Measurements from ENCODE around the gene MAP6.

Gene MAP6

GRCh38 chr11:75558939-75559843, 109.6 kb downstream of the MAP6 start:
- no peak for DNase-seq (ENCODE audit: low spot score)
- Mint-ChIP-seq H3K4me3 (peak overlapping the region; percentile 18), H3K36me3 (ENCODE audit: low read depth) (no peaks in the 10 kb centered on the region), H3K9me3 (no peaks in the 10 kb centered on the region), H3K4me1 (ENCODE audit: low read depth) (peaks cover 22% of the 10 kb centered on the region), H3K27ac (no peak overlapping the region), H3K27me3 (ENCODE audit: low read depth) (peaks cover 10% of the 10 kb centered on the region)

- H3K4me3 Mint-ChIP-seq: no peak overlapping the region
These were observed 111.0 kb downstream of the MAP6 start for GRCh38 chr11:75557666-75558494.

GRCh38 chr11:75556275-75556674, 112.6 kb downstream of the MAP6 start:
- Mint-ChIP-seq H3K4me1 (ENCODE audit: low read depth) (peaks cover 3% of the 10 kb centered on the region), H3K36me3 (ENCODE audit: low read depth) (no peaks in the 10 kb centered on the region), H3K27ac (no peak overlapping the region), H3K4me3 (no peak overlapping the region), H3K9me3 (no peaks in the 10 kb centered on the region), H3K27me3 (ENCODE audit: low read depth) (peaks cover 10% of the 10 kb centered on the region)
- DNase-seq (ENCODE audit: low spot score): no peak

More at GRCh38 chr11:75557666-75558494, 111.0 kb downstream of the MAP6 start:
- H3K9me3 Mint-ChIP-seq: no peaks in the 10 kb centered on the region
- peaks cover 10% of the 10 kb centered on the region for H3K27me3 Mint-ChIP-seq (ENCODE audit: low read depth)
- no peaks in the 10 kb centered on the region for H3K36me3 Mint-ChIP-seq (ENCODE audit: low read depth)
- H3K4me1 Mint-ChIP-seq (ENCODE audit: low read depth): peaks cover 14% of the 10 kb centered on the region
- no peak for DNase-seq (ENCODE audit: low spot score)
- no peak overlapping the region for H3K27ac Mint-ChIP-seq

- Mint-ChIP-seq H3K9me3 (no peaks in the 10 kb centered on the region), H3K36me3 (ENCODE audit: low read depth) (no peaks in the 10 kb centered on the region), H3K27ac (no peak overlapping the region), H3K27me3 (ENCODE audit: low read depth) (peaks cover 8% of the 10 kb centered on the region), H3K4me1 (ENCODE audit: low read depth) (no peaks in the 10 kb centered on the region), H3K4me3 (no peak overlapping the region)
- no peak for DNase-seq (ENCODE audit: low spot score)
These were observed 113.6 kb downstream of the MAP6 start for GRCh38 chr11:75555079-75555811.

- DNase-seq (ENCODE audit: low spot score): no peak
- H3K27me3 Mint-ChIP-seq (ENCODE audit: low read depth): peaks cover 6% of the 10 kb centered on the region
- no peak overlapping the region for H3K4me3 Mint-ChIP-seq
- no peaks in the 10 kb centered on the region for H3K4me1 Mint-ChIP-seq (ENCODE audit: low read depth)
- H3K27ac Mint-ChIP-seq: no peak overlapping the region
- no peaks in the 10 kb centered on the region for H3K36me3 Mint-ChIP-seq (ENCODE audit: low read depth)
- no peaks in the 10 kb centered on the region for H3K9me3 Mint-ChIP-seq
These were observed 114.4 kb downstream of the MAP6 start for GRCh38 chr11:75554258-75555022.

GRCh38 chr11:75553889-75554257, 115.0 kb downstream of the MAP6 start:
- Mint-ChIP-seq H3K36me3 (ENCODE audit: low read depth) (no peaks in the 10 kb centered on the region), H3K4me1 (ENCODE audit: low read depth) (no peaks in the 10 kb centered on the region), H3K27ac (no peak overlapping the region), H3K4me3 (no peak overlapping the region), H3K9me3 (no peaks in the 10 kb centered on the region), H3K27me3 (ENCODE audit: low read depth) (peaks cover 4% of the 10 kb centered on the region)
- DNase-seq (ENCODE audit: low spot score): no peak

GRCh38 chr11:75553182-75553581, 115.7 kb downstream of the MAP6 start:
- H3K36me3 Mint-ChIP-seq (ENCODE audit: low read depth): no peaks in the 10 kb centered on the region
- no peak for DNase-seq (ENCODE audit: low spot score)
- no peaks in the 10 kb centered on the region for H3K9me3 Mint-ChIP-seq
- H3K27ac Mint-ChIP-seq: no peak overlapping the region
- peaks cover 4% of the 10 kb centered on the region for H3K27me3 Mint-ChIP-seq (ENCODE audit: low read depth)
- no peaks in the 10 kb centered on the region for H3K4me1 Mint-ChIP-seq (ENCODE audit: low read depth)
- H3K4me3 Mint-ChIP-seq: no peak overlapping the region

- H3K27ac Mint-ChIP-seq: no peak overlapping the region
- no peaks in the 10 kb centered on the region for H3K9me3 Mint-ChIP-seq
- H3K4me3 Mint-ChIP-seq: no peak overlapping the region
These were observed 119.4 kb downstream of the MAP6 start for GRCh38 chr11:75549370-75549958.

GRCh38 chr11:75548595-75549272, 120.1 kb downstream of the MAP6 start:
- H3K9me3 Mint-ChIP-seq: no peaks in the 10 kb centered on the region
- peaks cover 4% of the 10 kb centered on the region for H3K27me3 Mint-ChIP-seq (ENCODE audit: low read depth)
- no peak overlapping the region for H3K27ac Mint-ChIP-seq
- no peak overlapping the region for H3K4me3 Mint-ChIP-seq
- no peaks in the 10 kb centered on the region for H3K36me3 Mint-ChIP-seq (ENCODE audit: low read depth)
- H3K4me1 Mint-ChIP-seq (ENCODE audit: low read depth): no peaks in the 10 kb centered on the region
- no peak for DNase-seq (ENCODE audit: low spot score)

More at GRCh38 chr11:75549370-75549958, 119.4 kb downstream of the MAP6 start:
- peaks cover 4% of the 10 kb centered on the region for H3K27me3 Mint-ChIP-seq (ENCODE audit: low read depth)
- DNase-seq (ENCODE audit: low spot score): no peak
- no peaks in the 10 kb centered on the region for H3K36me3 Mint-ChIP-seq (ENCODE audit: low read depth)
- H3K4me1 Mint-ChIP-seq (ENCODE audit: low read depth): no peaks in the 10 kb centered on the region

- peaks cover 4% of the 10 kb centered on the region for H3K27me3 Mint-ChIP-seq (ENCODE audit: low read depth)
- H3K27ac Mint-ChIP-seq: no peak overlapping the region
- H3K4me3 Mint-ChIP-seq: no peak overlapping the region
- H3K36me3 Mint-ChIP-seq (ENCODE audit: low read depth): no peaks in the 10 kb centered on the region
- DNase-seq (ENCODE audit: low spot score): no peak
- H3K4me1 Mint-ChIP-seq (ENCODE audit: low read depth): no peaks in the 10 kb centered on the region
- no peaks in the 10 kb centered on the region for H3K9me3 Mint-ChIP-seq
These were observed 121.2 kb downstream of the MAP6 start for GRCh38 chr11:75547617-75548058.

- Mint-ChIP-seq H3K4me1 (ENCODE audit: low read depth) (no peaks in the 10 kb centered on the region), H3K36me3 (ENCODE audit: low read depth) (no peaks in the 10 kb centered on the region), H3K27ac (no peak overlapping the region), H3K4me3 (no peak overlapping the region), H3K27me3 (ENCODE audit: low read depth) (peaks cover 4% of the 10 kb centered on the region), H3K9me3 (no peaks in the 10 kb centered on the region)
- no peak for DNase-seq (ENCODE audit: low spot score)
These were observed 121.7 kb downstream of the MAP6 start for GRCh38 chr11:75547177-75547576.

GRCh38 chr11:75543806-75544205, 125.0 kb downstream of the MAP6 start:
- Mint-ChIP-seq H3K4me3 (no peak overlapping the region), H3K27ac (no peak overlapping the region), H3K36me3 (ENCODE audit: low read depth) (no peaks in the 10 kb centered on the region), H3K4me1 (ENCODE audit: low read depth) (no peaks in the 10 kb centered on the region), H3K27me3 (ENCODE audit: low read depth) (peaks cover 4% of the 10 kb centered on the region), H3K9me3 (no peaks in the 10 kb centered on the region)
- no peak for DNase-seq (ENCODE audit: low spot score)

Data from T-helper 2 cell treated with Interferon-gamma antibody and Interleukin-4, amounts not matched to agents 5 μg/mL and 100 μg/mL, for 36 hours (primary cell).